GM19099 (cell line): Measurements from ENCODE around the gene KCNJ9.

Experiments used
- POLR2A ChIP-seq: IDR thresholded peaks from 3 replicates; pipeline ENCODE4 v1.6.1; 2011; ENCODE audit warnings: low read depth; ENCODE audit not compliant: insufficient read length; ENCODE audit errors: extremely low read depth

Gene KCNJ9

GRCh38 chr1:160061369-160062229 is 19.7 kb upstream of the KCNJ9 start:
- no peak for TF ChIP-seq POLR2A

GRCh38 chr1:160062230-160062532 is 19.2 kb upstream of the KCNJ9 start:
- TF ChIP-seq POLR2A, result no peak

- TF ChIP-seq POLR2A, result no peak
These were observed 18.2 kb upstream of the KCNJ9 start for GRCh38 chr1:160063176-160063575.

GRCh38 chr1:160064164-160064563 is 17.2 kb upstream of the KCNJ9 start:
- no peak for TF ChIP-seq POLR2A

- no peak for TF ChIP-seq POLR2A
These were observed 16.6 kb upstream of the KCNJ9 start for GRCh38 chr1:160064746-160065145.

GRCh38 chr1:160066829-160067745 is 14.3 kb upstream of the KCNJ9 start:
- no peak for TF ChIP-seq POLR2A

GRCh38 chr1:160068225-160068624 is 13.1 kb upstream of the KCNJ9 start:
- TF ChIP-seq POLR2A, result no peak

- TF ChIP-seq POLR2A, result no peak
These were observed 11.7 kb upstream of the KCNJ9 start, which contains the start of gene KCNJ10 for GRCh38 chr1:160069460-160070231. Gene KCNJ10, minus strand, starts transcription at chr1:160070160. Its CDS starts 27,628 bp downstream, at chr1:160042532.

- no peak for TF ChIP-seq POLR2A
These were observed 10.8 kb upstream of the KCNJ9 start for GRCh38 chr1:160070243-160071163.

- TF ChIP-seq POLR2A, result no peak
These were observed 10.0 kb upstream of the KCNJ9 start for GRCh38 chr1:160071289-160071688.

- TF ChIP-seq POLR2A, result no peak
These were observed 6.5 kb upstream of the KCNJ9 start for GRCh38 chr1:160074865-160075264.

GRCh38 chr1:160075836-160076235 is 5.5 kb upstream of the KCNJ9 start:
- TF ChIP-seq POLR2A, result no peak

- TF ChIP-seq POLR2A, result no peak
These were observed 5.0 kb upstream of the KCNJ9 start for GRCh38 chr1:160076295-160076694.

GRCh38 chr1:160077486-160077885 is 3.9 kb upstream of the KCNJ9 start:
- TF ChIP-seq POLR2A, result no peak
